GM12892 (cell line): Measurements from ENCODE around the gene NDUFC2.

Source experiments
- POLR2A ChIP-seq: IDR thresholded peaks from 2 replicates; pipeline ENCODE4 v1.6.1; 2011; ENCODE audit warnings: low read depth, low read length, control low read depth
- POLR2AphosphoS5 ChIP-seq: IDR thresholded peaks from 2 replicates; pipeline ENCODE4 v1.6.1; 2011; ENCODE audit warnings: low read depth, low read length, control low read depth

- TF ChIP-seq POLR2A, result no peak
- TF ChIP-seq POLR2AphosphoS5, result no peak
Measured at GRCh38 chr11:78061088-78061920, 18.4 kb downstream of the NDUFC2 start.
